ENCODE results near the gene KIF11. TPM values are rescaled to one million over a fixed set of nuclear protein-coding genes. Genes with fewer than 3 reads are reported as not detected.

KIF11 gene
- total RNA-seq, 1 donor from 2014 or later: 1.3 TPM

DNA sequence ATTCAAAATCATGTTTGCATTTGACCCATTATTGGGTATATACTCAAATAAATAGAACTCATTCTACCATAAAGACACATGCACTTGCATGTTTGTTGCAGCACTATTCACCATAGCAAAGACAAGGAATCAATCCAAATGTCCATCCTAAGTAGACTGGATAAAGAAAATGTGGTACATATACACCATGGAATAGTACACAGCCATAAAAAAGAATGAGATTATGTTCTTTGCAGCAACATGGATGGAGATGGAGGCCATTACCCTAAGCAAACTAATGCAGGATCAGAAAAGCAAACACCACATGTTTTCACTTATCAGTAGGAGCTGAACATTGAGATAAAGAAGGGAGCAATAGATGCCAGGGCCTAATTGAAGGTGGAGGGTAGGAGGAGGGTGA lies 84.8 kb downstream of the KIF11 start:
- no peak for DNase-seq (ENCODE audit: low read depth)

DNA sequence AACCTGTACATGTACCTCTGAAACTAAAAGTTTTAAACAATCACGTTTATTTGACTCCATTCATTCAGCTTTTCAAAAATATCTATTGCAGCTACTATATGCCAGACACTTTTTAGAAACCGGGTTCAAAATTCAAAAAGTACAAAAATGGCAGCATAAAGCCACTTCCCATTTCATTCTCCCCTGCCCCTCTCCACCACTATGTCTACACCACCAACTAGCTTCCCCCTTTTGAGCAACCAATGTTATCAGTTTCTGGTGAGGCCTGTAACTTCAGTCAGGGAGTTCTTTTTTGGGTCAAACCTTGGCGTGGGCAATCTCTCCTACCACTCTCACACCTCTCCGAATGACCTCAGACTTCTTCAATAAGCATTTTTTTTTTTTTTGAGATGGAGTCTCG lies 85.3 kb downstream of the KIF11 start:
- DNase-seq (ENCODE audit: low read depth): no peak

DNA sequence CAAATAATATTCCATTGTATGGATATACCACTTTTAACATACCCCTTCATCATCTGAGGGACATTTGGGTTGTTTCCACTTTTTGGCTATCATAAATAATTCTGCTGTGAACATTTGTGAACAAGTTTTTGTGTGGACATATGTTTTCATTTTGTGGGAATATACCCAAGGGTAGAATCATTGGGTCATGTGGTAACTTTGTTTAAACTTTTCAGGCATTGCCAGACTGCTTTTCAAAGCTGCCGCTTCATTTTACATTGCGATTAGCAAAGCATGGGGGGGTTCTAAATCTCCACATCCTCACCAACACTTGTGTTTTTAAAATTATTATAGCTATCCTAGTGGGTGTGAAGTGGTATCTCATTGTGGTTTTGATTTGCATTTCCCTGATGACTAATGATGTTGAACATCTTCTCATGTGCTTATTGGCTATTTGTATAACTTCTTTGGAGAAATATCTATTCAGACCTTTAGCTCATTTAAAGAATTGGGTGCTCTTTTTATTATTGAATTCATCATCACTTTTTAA lies 88.4 kb downstream of the KIF11 start:
- DNase-seq (ENCODE audit: low read depth): no peak

DNA sequence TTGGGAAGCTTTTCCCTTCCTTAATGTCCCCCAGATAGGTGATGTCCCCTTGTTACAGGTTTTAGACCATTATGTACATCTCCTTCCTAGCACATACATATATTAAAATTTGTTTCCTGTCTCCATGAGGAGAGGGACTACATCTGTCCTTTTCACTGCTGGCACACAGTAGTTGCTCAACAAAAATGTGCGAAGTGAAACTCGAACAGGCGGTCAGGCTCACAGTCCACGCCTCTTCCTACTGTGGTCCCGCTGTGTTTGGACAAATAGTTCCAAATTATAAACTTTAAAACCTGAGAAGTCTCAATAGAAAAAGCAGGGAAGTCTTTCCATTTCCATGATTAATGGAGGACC lies 95.6 kb downstream of the KIF11 start:
- no peak for DNase-seq (ENCODE audit: low read depth)

DNA sequence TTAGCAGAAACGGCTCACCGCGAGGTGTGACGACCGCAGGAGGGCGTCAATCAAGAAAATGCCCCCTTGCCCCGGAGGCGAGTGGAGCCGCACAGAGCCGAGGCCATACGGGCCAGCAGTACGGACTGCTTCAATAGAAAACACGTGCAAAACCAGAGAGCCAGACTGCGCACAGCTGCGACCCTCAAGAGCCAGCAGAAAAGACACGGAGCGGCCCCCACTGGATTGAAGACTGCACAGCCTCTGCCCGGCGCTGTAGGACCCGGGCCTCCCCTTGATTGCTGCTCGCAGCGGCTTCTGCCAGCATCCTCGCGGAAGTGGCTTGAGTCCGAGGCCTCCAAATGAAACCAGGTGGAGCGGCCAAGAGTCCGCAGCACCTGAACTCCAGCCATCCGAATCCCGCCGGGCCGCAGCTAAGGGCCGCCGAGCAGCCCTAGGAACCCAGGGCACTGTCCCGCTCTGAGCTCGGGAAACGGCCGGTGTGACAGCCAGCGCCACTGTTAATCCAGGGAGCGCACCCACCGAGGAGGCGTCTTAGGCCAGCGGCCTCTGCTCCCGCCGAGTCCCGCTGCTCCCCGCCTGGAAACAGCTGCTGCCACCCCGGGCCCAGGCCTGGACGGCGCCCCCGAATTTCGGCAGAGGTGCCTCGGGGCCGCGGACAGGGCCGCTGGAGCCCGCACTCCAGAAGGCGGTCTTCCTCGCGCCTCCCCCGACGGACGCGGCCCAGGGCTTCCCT lies 96.2 kb downstream of the KIF11 start:
- DNase-seq (ENCODE audit: low read depth): peak; percentile 8

DNA sequence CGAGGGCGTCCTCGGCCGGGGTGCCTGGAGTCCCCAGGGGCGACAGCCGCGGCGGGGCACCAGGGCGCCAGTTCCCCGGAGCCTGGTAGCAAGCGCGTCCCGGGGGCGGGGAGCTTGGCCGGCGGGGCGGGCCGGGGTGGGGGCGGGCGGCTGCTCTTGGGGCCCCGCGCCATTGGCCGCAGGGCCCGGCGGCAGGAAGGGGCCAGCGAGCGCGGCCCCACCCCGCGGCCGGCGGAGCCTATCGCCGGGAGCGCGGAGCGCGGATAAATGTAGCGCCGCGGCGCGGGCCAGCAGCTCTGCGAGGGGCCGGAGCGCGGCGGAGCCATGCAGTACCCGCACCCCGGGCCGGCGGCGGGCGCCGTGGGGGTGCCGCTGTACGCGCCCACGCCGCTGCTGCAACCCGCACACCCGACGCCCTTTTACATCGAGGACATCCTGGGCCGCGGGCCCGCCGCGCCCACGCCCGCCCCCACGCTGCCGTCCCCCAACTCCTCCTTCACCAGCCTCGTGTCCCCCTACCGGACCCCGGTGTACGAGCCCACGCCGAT lies 96.8 kb downstream of the KIF11 start, which contains the start of gene HHEX:
Gene HHEX, plus strand, starts transcription at position 293 of the 548 bp plus-strand sequence. Its CDS starts 32 bp downstream, at position 325.
- no peak for DNase-seq (ENCODE audit: low read depth)

DNA sequence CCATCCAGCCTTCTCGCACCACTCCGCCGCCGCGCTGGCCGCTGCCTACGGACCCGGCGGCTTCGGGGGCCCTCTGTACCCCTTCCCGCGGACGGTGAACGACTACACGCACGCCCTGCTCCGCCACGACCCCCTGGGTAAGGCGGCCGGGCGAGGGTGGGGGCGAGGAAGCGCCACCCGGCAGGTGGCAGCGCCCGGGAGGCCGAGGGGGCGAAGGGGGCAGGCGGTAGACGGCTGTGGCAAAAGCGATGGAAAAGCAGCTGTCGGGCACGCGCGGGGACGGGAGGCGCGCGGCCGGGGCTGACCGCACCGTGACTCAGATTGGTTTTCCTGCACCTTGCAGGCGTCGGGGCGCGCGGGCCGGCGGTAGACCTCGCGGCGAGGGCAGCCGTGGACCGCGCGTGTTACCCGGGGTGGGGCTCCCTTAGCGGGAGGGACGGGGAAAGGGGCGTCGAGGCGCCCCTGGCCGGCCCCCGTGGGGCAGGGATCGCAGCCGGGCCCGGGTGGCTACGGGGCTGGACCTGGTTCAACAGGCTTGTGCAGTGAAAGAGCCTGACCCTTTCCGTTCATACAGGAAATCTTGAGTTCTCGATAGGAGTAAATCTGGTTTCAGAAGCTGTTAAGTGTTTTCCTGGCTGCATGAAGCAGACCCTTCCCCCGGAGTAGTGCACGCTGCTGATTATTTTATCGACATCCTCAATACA lies 97.4 kb downstream of the KIF11 start:
- no peak for DNase-seq (ENCODE audit: low read depth)

DNA sequence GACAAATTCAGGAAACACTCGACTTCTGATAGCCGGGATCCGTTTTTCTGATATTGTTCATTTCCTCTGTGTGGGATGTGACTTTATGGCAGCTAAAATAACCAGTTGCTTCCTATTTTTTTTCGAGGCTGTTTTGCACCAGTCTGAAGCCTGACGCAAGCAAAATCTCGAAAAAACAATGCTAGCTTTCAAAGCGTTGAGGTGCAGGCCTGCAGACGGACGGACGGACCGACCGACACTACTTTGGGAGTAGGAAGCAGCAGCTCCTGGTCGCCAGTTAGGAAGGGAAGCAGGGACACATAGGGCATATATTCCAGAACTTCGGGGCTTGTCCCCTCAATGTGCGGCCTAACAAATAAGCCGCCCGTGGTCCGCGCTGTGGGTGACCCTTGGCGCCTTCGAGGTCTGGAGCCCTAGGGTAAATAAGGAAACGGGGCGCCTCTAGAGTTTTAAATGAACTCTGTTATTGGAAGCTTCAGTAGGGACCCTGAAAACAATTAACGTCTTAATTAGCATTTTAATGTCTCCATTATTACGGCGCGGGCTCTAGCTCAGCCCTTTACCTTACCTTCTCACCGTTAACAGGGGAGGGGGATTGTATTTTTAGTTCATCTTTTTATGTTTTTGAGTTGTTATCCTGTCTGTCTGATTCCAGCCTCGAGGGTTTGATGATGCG lies 98.1 kb downstream of the KIF11 start:
- no peak for DNase-seq (ENCODE audit: low read depth)

DNA sequence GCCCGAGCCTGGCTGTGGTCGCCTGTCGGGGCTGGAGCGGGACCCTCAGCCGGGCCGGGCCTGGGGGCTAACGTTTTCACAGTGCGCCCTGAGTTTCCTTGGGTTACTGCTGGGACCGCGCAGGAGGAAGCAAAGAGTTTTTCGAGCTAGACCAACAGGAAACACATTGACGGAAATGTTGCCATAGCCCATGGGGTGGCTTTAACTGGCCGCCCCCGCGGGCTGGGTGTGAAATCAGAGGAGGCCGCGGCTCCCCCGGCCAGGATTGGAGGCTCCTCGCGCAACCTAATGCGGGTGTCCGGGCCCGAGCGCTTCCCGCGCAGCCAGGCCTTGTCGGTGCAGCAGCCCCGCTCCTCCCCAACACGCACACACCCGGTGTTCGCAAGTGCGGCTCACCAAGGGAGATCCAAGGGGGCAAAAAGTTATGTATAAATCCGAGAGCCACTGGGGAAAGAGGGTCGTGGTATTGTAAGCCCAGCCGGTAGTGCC lies 98.7 kb downstream of the KIF11 start:
- DNase-seq (ENCODE audit: low read depth): no peak

DNA sequence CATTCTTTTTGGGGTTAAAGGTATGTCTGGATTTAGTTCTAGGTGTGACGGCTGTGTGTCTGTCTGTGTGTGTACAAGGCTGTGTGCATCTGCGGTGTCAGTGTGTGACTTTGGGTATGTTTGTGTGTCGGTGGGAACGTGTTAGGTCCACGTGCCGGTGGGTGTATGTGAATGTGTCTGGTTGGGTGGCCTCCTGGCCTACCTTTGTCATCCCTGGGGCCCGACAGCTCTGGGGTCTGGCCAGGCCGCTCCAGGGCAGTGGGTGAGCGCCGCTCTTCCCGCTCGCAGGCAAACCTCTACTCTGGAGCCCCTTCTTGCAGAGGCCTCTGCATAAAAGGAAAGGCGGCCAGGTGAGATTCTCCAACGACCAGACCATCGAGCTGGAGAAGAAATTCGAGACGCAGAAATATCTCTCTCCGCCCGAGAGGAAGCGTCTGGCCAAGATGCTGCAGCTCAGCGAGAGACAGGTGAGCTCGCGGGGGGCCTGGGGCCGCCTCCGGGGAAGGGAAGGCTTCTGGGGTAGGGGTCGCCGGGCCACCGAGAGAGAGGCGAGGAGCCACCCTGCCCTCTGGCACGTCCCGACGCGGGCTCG lies 99.2 kb downstream of the KIF11 start:
- DNase-seq (ENCODE audit: low read depth): no peak

DNA sequence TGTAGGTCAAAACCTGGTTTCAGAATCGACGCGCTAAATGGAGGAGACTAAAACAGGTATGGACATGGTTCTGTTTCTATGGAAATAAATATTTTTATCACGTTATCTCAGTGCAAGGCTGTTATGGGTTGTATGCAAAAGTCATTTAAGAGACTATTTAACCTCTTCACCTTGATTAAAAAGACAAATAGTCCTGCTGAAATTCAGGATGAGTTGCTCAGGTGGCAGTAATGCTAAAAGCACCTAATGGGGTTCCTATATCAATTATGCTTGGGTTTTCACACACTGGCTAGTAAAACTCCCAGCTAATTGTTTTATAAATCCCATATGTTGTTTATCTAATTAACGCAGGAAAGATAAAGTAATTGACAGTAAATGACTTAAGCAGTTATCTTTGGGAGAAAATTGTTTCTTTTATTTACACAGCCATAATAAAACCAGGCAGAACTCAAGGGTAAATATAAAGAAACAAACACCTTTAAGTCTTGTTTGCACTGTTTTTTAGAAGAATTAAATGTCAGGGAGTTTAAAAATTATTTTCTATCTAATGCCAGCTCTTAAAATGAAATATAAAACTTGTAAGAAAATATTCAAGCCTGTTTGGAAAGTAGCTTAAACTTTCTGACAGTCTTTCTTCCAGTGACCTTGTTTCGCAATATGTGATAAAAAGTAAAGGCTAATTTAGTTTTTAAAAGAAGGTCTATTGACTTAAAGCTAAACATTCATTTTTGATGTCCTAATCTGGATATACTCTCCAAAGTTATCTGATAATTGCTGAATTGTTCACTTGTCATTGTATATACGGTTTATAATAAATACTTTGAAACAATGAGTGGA lies 100.0 kb downstream of the KIF11 start:
- no peak for DNase-seq (ENCODE audit: low read depth)

DNA sequence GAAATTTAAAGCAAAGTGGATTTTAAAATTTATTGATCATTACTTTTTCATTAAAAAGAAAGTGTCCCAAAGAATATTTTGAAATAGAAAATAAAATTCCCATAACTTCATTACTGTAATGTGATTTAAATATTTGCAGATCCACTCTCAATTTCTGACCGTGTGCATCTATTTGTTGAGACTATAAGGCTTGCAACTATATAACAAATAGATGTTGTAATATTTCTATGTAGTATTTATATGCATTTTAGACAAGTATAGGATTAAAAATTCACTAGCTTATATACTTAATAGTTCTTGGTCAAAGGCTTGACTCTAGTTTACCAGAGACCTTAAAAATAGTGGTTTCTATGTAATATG lies 100.6 kb downstream of the KIF11 start:
- DNase-seq (ENCODE audit: low read depth): no peak

DNA sequence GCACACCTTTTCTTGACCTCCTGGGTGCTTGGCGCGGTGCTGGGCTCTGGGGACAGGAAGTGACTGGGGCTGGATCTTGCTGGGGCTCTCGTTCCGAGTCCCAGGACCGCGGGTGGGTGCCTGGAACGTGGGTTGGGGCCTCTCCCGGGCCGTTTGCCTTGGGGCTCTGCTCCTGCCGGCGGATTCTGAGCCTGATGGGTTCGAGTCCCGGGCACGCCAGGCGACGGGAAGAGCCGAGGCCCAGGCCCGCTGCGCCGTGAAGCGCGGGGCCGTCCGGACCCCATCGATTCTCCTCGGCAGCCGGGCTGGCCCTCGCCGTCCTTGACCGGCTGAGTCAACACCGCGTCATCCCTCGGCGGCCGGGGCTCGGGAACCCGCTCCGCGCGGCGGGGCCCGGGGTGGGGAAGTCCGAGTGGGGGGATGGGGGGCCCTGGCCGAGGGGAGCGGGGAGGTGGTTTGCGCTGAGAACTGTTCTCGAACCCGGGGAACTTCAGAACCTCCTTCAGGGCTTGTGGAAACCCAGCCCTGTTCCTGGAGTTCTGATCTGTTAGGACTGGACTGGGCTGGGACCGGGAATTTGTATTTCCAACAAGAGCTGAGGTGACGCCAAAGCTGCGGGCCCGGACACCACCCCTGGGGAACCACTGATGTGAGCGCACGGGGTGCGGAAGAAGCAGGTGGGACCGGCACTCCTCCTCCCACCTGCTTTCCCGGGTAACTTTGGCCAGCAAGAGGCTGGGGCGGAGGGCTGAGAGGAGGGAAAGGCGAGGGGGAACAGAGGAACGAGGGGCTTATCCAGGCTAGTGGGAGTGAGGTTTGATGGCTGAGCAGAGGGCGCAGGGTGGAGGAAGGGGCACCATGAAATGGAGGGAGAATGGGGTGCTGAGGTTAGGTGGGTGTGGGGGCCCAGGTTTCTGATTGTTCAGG lies 103.0 kb downstream of the KIF11 start:
- peak; percentile 28 for DNase-seq (ENCODE audit: low read depth)

DNA sequence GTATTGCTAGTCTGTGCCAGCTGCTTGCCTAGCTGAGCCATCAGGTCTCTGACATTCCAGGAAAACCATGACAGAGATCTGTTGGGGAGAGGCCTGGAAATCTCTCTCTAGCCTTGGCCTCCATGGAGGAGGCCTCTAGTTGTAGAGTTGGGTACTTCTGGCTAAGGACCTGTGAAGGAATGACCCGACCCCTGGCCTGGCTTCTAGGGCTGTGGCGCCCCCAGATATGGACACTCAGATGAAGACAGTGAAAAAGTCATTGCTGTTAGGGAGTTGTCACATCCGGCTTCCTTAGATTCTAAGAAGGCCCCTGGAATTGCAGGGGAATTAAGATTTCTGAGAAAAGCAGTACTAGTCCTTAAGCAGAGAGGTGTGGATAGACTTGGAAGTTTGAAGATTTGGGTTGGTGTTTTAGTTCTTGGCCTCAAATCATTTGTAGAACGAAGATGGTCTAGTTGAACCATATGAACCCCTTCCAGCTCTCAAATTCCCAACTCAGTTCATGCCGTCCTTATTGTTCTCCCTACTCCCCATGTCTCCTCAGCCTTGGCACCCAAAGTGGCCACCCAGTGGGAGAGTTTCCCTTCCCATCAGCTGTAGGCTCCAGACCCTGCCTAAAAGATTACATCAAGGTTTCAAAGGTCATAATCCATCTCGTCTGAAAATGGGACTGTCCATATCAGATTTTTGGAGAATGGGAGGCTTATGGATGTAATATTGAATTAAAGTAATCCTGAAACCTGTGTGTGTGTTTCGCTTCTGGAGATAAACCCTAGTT lies 103.9 kb downstream of the KIF11 start:
- no peak for DNase-seq (ENCODE audit: low read depth)

DNA sequence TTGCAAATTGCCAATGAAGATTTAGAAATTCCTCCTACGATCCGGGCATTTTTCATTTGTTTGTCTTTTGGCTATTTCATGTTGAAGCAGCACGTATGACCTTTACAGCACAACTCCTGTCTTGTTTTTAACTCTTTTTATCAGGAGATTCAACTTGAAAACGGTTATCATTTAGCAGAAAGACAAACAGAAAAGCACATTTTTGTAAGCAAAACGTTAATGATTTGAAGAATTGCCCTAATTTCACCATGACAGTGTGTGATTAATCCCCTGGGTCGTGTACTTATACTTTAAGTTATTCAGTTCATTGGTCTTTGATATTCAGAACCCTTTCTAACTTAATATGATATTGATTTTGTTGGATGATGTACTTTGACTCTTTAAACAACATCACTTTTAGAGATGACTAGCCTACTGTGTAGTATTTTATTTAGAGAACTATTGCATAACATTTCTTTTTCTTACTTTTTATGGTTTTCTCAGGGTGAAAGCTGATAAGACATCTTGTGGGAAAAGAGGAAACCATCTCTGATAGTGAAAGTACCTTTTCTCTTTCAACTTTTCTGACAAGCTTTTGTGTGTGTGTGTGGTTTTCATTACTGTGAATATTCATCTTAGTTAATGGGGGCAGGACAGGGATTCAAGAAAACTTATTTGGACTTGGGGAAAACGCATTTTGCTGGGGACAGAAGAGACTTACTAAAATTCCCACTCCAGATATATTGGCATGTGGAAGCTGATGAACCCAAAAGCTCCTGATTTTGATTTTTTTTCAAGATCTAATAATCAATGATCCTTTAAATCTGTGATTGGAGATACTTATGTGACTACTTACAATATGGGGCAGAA lies 105.0 kb downstream of the KIF11 start:
- no peak for DNase-seq (ENCODE audit: low read depth)

DNA sequence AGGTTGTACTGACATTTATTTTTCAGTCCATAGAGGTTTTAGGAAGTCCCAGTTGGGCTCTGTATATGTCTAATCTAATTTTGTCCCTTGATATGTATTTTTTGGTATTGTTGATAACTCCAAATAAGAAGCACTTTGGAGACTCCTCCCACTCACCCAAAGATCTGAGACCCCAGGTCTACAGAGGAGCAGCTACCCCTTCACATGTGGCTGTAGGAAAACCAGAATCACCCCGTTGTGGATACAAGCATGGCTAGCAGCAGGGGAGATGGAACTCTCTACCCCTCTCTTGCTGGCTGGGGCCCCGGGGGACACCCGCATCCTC lies 106.2 kb downstream of the KIF11 start:
- DNase-seq (ENCODE audit: low read depth): no peak

DNA sequence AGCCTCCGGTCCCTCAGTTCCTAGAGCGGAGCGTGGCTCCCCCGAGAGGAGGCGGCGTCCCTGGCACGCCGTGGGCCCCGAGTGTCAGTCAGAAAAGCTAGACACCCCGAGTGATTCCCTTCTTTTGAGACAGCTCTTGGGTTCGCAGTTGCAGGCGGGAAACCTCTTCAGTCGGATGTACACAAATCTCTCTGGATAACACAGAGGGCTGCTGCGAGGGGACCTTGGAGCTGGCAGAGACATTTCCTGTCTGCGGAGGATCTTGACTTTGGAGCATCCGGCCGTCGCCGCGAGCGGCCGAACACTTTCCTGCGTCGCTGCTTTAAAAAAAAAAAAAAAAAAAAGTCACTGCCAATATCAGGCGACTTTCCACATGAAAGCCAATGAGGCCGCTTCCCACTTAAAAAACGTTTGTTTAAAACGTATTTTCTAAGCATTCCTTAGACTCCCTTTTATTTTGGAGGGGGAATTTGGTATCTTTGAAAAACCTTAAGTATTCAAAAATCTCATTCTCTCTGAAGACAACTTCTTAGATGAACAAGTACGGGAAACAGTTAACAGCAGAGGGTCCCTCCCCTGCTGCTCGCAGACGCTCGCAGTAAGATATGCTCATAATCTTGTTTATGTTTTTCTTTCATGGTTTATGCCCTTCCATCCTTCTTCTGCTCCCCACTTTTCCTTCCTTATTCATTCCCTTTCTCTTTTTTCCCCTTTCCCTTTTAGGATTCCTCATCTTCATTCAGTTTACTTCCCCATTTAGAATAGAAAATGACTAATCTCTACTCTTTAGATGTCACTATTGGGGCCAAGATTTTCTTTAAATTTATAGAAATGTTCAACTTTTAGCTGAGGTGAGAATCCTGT lies 106.8 kb downstream of the KIF11 start:
- peak; percentile 59 for DNase-seq (ENCODE audit: low read depth)
